Ovary (tissue), 9 donors: ENCODE data around the gene TPRG1L. TPM values are rescaled to one million over a fixed set of nuclear protein-coding genes. Genes with fewer than 3 reads are reported as not detected.

Source experiments
- DNase-seq, 5 donors: peaks; one replicate each; pipeline ENCODE4 v3.0.0-alpha.2; 2019 to 2020
- H3K27ac ChIP-seq, 2 donors: fragments of 200-600 bp; one replicate each; pipeline versions ENCODE4 v1.5.1 to v1.8.0; 2019 to 2022
- H3K27me3 ChIP-seq: fragments of 200-600 bp; one replicate; pipeline ENCODE4 v1.8.0; 2022
- H3K36me3 ChIP-seq: fragments of 200-600 bp; sonication (generic); one replicate; pipeline ENCODE4 v1.5.1; 2019
- H3K4me1 ChIP-seq: one replicate; pipeline ENCODE4 v1.8.1; 2013; ENCODE audit warnings: mild to moderate bottlenecking, moderate library complexity; ENCODE audit not compliant: insufficient read depth
- H3K4me3 ChIP-seq: fragments of 200-600 bp; sonication (generic); one replicate; pipeline ENCODE4 v1.5.1; 2017
- H3K9me3 ChIP-seq, 2 donors: fragments of 200-600 bp in 1 of 2; sonication (generic) in 1 of 2; one replicate each; pipeline versions ENCODE4 v1.5.1 to v1.8.1; 2013 to 2019; ENCODE audit warnings: mild to moderate bottlenecking in 1 of 2, moderate library complexity in 1 of 2
- EP300 ChIP-seq: sonication (generic); formaldehyde crosslinking; IDR thresholded peaks from one replicate; pipeline ENCODE4 v1.6.1; 2017; ENCODE audit warnings: antibody characterized with exemption
- POLR2A ChIP-seq: fragments of 450-650 bp; IDR thresholded peaks from one replicate; pipeline ENCODE4 v1.6.1; 2017; ENCODE audit warnings: antibody characterized with exemption, mild to moderate bottlenecking, moderate library complexity
- WGBS, 3 donors: extraction: QIAGEN DNeasy Blood & Tissue Kit in 1 of 3; methylation state at CpG; one replicate each; pipeline versions ENCODE4 v1.1.5 to v1.1.7; 2013 to 2017; 5-methylcytosine and 5-hydroxymethylcytosine counted together
- intact Hi-C, 4 donors: fragments of 100-400 bp; cut with DNase I; formaldehyde crosslinking; loops; one replicate each; pipeline versions ENCODE4 v1.11.0 to v1.15.1; 2022 to 2023
- polyA plus RNA-seq, 2 donors: library from polyadenylated mRNA; stranded (reverse); fragments of 200-250 nt in 1 of 2; fragments of 350-450 nt in 1 of 2; fragmentation: Illumina TruSeq in 1 of 2; extraction: RNeasy Lipid Tissue Mini Kit (QIAGEN cat#74804) in 1 of 2; gene quantifications; one replicate each; pipeline ENCODE4 v1.2.3, GENCODE V29; 2013 to 2014
- total RNA-seq, 7 donors: library from RNA; depleted of rRNA in 2 of 7; stranded (reverse); fragments of >200 nt in 2 of 7; fragmentation: NEBNext Ultra II Directional in 3 of 7; extraction: Animal tissue kit (Norgen Biotek cat#: 25700) in 3 of 7; gene quantifications; one replicate each; pipeline versions ENCODE4 v1.1.0 to v1.2.4, GENCODE V29; 2016 to 2023
- TF ChIP-seq, protein P1 (sequence below), 3 donors: fragments of 450-650 bp in 2 of 3; fragments of 200-600 bp in 1 of 3; IDR thresholded peaks; one replicate each; pipeline versions ENCODE4 v1.5.1 to v1.8.0; 2016 to 2022; ENCODE audit warnings: antibody characterized with exemption in 3 of 3, mild to moderate bottlenecking in 1 of 3
- donor health status: DM: no; HTN: no; CAD: no; lungs with moderate emphysema.
- donor health status: DM: no; HTN: no; CAD: no.
- donor health status: Bipolar disorder and iron deficiency.
- donor health status: DM: yes; HTN: yes; CAD: no.
- donor health status: DM: no; HTN: no; CAD: no.
- donor health status: DM: yes; HTN: yes; CAD: no.

Gene TPRG1L
- total and polyA plus RNA-seq, 9 donors: 25.3 to 71.5 (median 44.2) TPM

GRCh38 chr1:3669421-3669821 lies 44.6 kb downstream of the TPRG1L start:
- peaks cover 2% of the 10 kb centered on the region for H3K4me1 ChIP-seq
- peak in 2 of 5 donors; percentile 10 to 24 for DNase-seq
- TF ChIP-seq POLR2A (no peak), EP300 (no peak)
- TF ChIP-seq, protein P1, sequence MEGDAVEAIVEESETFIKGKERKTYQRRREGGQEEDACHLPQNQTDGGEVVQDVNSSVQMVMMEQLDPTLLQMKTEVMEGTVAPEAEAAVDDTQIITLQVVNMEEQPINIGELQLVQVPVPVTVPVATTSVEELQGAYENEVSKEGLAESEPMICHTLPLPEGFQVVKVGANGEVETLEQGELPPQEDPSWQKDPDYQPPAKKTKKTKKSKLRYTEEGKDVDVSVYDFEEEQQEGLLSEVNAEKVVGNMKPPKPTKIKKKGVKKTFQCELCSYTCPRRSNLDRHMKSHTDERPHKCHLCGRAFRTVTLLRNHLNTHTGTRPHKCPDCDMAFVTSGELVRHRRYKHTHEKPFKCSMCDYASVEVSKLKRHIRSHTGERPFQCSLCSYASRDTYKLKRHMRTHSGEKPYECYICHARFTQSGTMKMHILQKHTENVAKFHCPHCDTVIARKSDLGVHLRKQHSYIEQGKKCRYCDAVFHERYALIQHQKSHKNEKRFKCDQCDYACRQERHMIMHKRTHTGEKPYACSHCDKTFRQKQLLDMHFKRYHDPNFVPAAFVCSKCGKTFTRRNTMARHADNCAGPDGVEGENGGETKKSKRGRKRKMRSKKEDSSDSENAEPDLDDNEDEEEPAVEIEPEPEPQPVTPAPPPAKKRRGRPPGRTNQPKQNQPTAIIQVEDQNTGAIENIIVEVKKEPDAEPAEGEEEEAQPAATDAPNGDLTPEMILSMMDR (IDR thresholded peaks at IDR 0.05): no peak
- no peaks in the 10 kb centered on the region for H3K27me3 ChIP-seq
- no peak overlapping the region for H3K27ac ChIP-seq
- intact Hi-C loops: no loop called here
- no peak overlapping the region for H3K4me3 ChIP-seq
- H3K36me3 ChIP-seq: no peaks in the 10 kb centered on the region
- 79 to 83% (median 81%) methylated on average over 9 to 14 of the region's 14 CpGs for WGBS, 3 donors
- no peaks in the 10 kb centered on the region for H3K9me3 ChIP-seq

GRCh38 chr1:3669971-3670431 lies 45.2 kb downstream of the TPRG1L start:
- DNase-seq: peak in 1 of 5 donors; percentile 17
- TF ChIP-seq, protein P1 (IDR thresholded peaks at IDR 0.05): no peak
- no peak for TF ChIP-seq POLR2A
- intact Hi-C loops: no loop called here
- Histone ChIP-seq H3K4me3 (no peak overlapping the region), H3K4me1 (peaks cover 2% of the 10 kb centered on the region), H3K27ac (no peak overlapping the region), H3K9me3 (no peaks in the 10 kb centered on the region), H3K36me3 (no peaks in the 10 kb centered on the region), H3K27me3 (no peaks in the 10 kb centered on the region)
- 85 to 96% (median 91%) methylated on average over 9 of the region's 9 CpGs for WGBS, 3 donors

GRCh38 chr1:3670823-3671265 lies 46.0 kb downstream of the TPRG1L start:
- peak in 2 of 5 donors; percentile 20 to 32 for DNase-seq

GRCh38 chr1:3671371-3672180 lies 46.8 kb downstream of the TPRG1L start:
- H3K27me3 ChIP-seq: no peaks in the 10 kb centered on the region
- no peak overlapping the region for H3K27ac ChIP-seq
- H3K9me3 ChIP-seq: no peaks in the 10 kb centered on the region
- DNase-seq: peak in 2 of 5 donors; percentile 14 to 28
- no peaks in the 10 kb centered on the region for H3K36me3 ChIP-seq
- intact Hi-C loops: no loop called here
- H3K4me1 ChIP-seq: peaks cover 2% of the 10 kb centered on the region
- 49 to 58% (median 55%) methylated on average over 29 of the region's 29 CpGs for WGBS, 3 donors
- TF ChIP-seq POLR2A (no peak), EP300 (no peak)
- TF ChIP-seq, protein P1 (IDR thresholded peaks at IDR 0.05): no peak
- H3K4me3 ChIP-seq: no peak overlapping the region

More at GRCh38 chr1:3670823-3671265, 46.0 kb downstream of the TPRG1L start:
- no peaks in the 10 kb centered on the region for H3K27me3 ChIP-seq
- no peaks in the 10 kb centered on the region for H3K36me3 ChIP-seq
- no peaks in the 10 kb centered on the region for H3K9me3 ChIP-seq
- no peak overlapping the region for H3K27ac ChIP-seq
- no peak overlapping the region for H3K4me3 ChIP-seq
- 71 to 74% (median 73%) methylated on average over 15 of the region's 15 CpGs for WGBS, 3 donors
- TF ChIP-seq EP300 (no peak), POLR2A (no peak)
- TF ChIP-seq, protein P1 (IDR thresholded peaks at IDR 0.05): no peak
- peaks cover 2% of the 10 kb centered on the region for H3K4me1 ChIP-seq
- intact Hi-C loops: no loop called here
